ENCODE measurements around the gene ISL2. TPM values are rescaled to one million over a fixed set of nuclear protein-coding genes. Genes with fewer than 3 reads are reported as not detected.

ISL2 gene
- total and polyA plus RNA-seq, 9 donors = not detected

GRCh38 chr15:76390571-76390970, 54.0 kb downstream of the ISL2 start:
- no peak for DNase-seq
- Histone ChIP-seq H3K9me3 (no peaks in the 10 kb centered on the region), H3K27me3 (no peaks in the 10 kb centered on the region), H3K27ac (no peak overlapping the region), H3K4me1 (ENCODE audit: insufficient read depth) (no peaks in the 10 kb centered on the region), H3K36me3 (no peaks in the 10 kb centered on the region), H3K4me3 (no peak overlapping the region)
- intact Hi-C loops (cut with DNase I) = no loop called here
- TF ChIP-seq, protein P1, sequence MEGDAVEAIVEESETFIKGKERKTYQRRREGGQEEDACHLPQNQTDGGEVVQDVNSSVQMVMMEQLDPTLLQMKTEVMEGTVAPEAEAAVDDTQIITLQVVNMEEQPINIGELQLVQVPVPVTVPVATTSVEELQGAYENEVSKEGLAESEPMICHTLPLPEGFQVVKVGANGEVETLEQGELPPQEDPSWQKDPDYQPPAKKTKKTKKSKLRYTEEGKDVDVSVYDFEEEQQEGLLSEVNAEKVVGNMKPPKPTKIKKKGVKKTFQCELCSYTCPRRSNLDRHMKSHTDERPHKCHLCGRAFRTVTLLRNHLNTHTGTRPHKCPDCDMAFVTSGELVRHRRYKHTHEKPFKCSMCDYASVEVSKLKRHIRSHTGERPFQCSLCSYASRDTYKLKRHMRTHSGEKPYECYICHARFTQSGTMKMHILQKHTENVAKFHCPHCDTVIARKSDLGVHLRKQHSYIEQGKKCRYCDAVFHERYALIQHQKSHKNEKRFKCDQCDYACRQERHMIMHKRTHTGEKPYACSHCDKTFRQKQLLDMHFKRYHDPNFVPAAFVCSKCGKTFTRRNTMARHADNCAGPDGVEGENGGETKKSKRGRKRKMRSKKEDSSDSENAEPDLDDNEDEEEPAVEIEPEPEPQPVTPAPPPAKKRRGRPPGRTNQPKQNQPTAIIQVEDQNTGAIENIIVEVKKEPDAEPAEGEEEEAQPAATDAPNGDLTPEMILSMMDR (IDR thresholded peaks at IDR 0.05) = no peak
- TF ChIP-seq POLR2A (IDR thresholded peaks at IDR 0.05) = no peak
- TF ChIP-seq EP300 (IDR thresholded peaks at IDR 0.05) = no peak

DNA sequence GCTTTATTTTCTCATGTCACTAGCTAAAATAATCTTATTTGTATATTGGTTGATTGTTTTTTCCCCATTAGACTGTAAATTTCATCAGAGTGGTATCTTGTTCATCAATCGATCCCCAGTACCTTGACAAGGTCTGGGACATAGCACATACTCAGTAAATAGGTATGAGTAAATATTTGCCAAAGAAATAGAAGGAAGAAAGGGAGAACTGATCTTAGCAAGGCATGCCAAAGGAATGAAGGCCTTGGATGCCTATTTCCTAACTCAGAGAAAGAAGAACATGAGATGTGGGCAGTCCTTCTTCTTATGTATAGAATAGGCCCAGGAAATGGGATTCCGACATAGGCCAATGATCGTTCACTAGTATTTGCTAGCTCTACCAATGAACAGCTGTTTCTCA, 54.7 kb downstream of the ISL2 start:
- Histone ChIP-seq H3K4me1 (ENCODE audit: insufficient read depth) (no peaks in the 10 kb centered on the region), H3K9me3 (no peaks in the 10 kb centered on the region), H3K4me3 (no peak overlapping the region), H3K27ac (no peak overlapping the region), H3K27me3 (no peaks in the 10 kb centered on the region), H3K36me3 (no peaks in the 10 kb centered on the region)
- intact Hi-C loops (cut with DNase I) = no loop called here
- WGBS, 3 donors = 95 to 98% (median 96%) methylated on average over 3 of the region's 3 CpGs
- DNase-seq = no peak
- TF ChIP-seq POLR2A (IDR thresholded peaks at IDR 0.05) = no peak
- TF ChIP-seq EP300 (IDR thresholded peaks at IDR 0.05) = no peak
- TF ChIP-seq, protein P1 (IDR thresholded peaks at IDR 0.05) = no peak

- intact Hi-C loops (cut with DNase I) = no loop called here
- no peak overlapping the region for H3K4me3 ChIP-seq
Observed at GRCh38 chr15:76391847-76392246, 55.3 kb downstream of the ISL2 start.

More at GRCh38 chr15:76391847-76392246, 55.3 kb downstream of the ISL2 start:
- H3K9me3 ChIP-seq = no peaks in the 10 kb centered on the region
- H3K27me3 ChIP-seq = no peaks in the 10 kb centered on the region
- no peak for DNase-seq
- H3K4me1 ChIP-seq (ENCODE audit: insufficient read depth) = no peaks in the 10 kb centered on the region
- TF ChIP-seq, protein P1 (IDR thresholded peaks at IDR 0.05) = no peak
- no peak for TF ChIP-seq POLR2A (IDR thresholded peaks at IDR 0.05)
- TF ChIP-seq EP300 (IDR thresholded peaks at IDR 0.05) = no peak
- H3K36me3 ChIP-seq = no peaks in the 10 kb centered on the region
- no peak overlapping the region for H3K27ac ChIP-seq

Other genes starting within 250 kb of the ISL2 start
- 10 to 100 TPM; 45.8 to 79.0 (median 71.7) TPM for gene ETFA, start 25.3 kb upstream of the ISL2 start, total RNA-seq
- gene ETFA, start 25.3 kb upstream of the ISL2 start, polyA plus RNA-seq = 10 to 100 TPM; 46.7 to 97.4 TPM